H1 (cell line): Measurements from ENCODE around the gene MATR3. TPM values are rescaled to one million over a fixed set of nuclear protein-coding genes. Genes with fewer than 3 reads are reported as not detected.
A peak's percentile ranks its signal among the peaks of the same experiment; 100 is the strongest.

Source experiments
- CTCF ChIA-PET: fragments of 300-600 bp; sonication (Branson Sonifier 250); formaldehyde crosslinking; loops from one replicate; lab custom pipeline; 2021; ENCODE audit not compliant: partially characterized antibody; lab: Charles Lee
- POLR2A ChIA-PET: fragments of 300-600 bp; sonication (Branson Sonifier 250); formaldehyde crosslinking; loops from one replicate; lab custom pipeline; 2021; ENCODE audit warnings: inconsistent platforms; ENCODE audit not compliant: partially characterized antibody; lab: Charles Lee
- DNase-seq, 2 experiments: peaks; one replicate each; pipeline versions ENCODE4 v3.0.0 to v3.0.0-alpha.2; 2010 to 2022; ENCODE audit warnings: low spot score in 2 of 2, low read depth in 1 of 2, mixed read lengths in 1 of 2
- FAIRE-seq: peaks from 2 replicates; lab custom pipeline; 2011; peaks lifted over from hg19 to GRCh38; lab: Jason Lieb, UNC
- H2AFZ ChIP-seq: 2 replicates; pipeline ENCODE4 v1.8.1; 2012; ENCODE audit warnings: low read length, inconsistent platforms
- H2AK5ac ChIP-seq: 2 replicates; pipeline ENCODE4 v1.6.1; 2013; ENCODE audit warnings: low read depth, low read length
- H2BK120ac ChIP-seq: replicated peaks from 2 replicates; pipeline ENCODE3; 2013; ENCODE audit warnings: low read depth, low read length, inconsistent platforms
- H2BK12ac ChIP-seq: 2 replicates; pipeline ENCODE4 v1.6.1; 2013; ENCODE audit warnings: low read depth, low read length
- H2BK15ac ChIP-seq: 2 replicates; pipeline ENCODE4 v1.6.1; 2013; ENCODE audit warnings: low read length
- H2BK20ac ChIP-seq: 2 replicates; pipeline ENCODE4 v1.6.1; 2013; ENCODE audit warnings: low read length
- H2BK5ac ChIP-seq: 2 replicates; pipeline ENCODE4 v1.6.1; 2013; ENCODE audit warnings: low read depth, low read length
- H3K14ac ChIP-seq: 2 replicates; pipeline ENCODE4 v1.6.1; 2013; ENCODE audit warnings: inconsistent platforms; ENCODE audit not compliant: insufficient read length
- H3K18ac ChIP-seq: 2 replicates; pipeline ENCODE4 v1.6.1; 2013; ENCODE audit warnings: low read length; ENCODE audit errors: extremely low read depth
- H3K23ac ChIP-seq: 2 replicates; pipeline ENCODE4 v1.6.1; 2013; ENCODE audit warnings: inconsistent platforms; ENCODE audit not compliant: insufficient read length
- H3K23me2 ChIP-seq: 2 replicates; pipeline ENCODE4 v1.6.1; 2013; ENCODE audit warnings: low read depth, low read length
- H3K27ac ChIP-seq: 2 replicates; pipeline ENCODE4 v1.6.1; 2011; ENCODE audit warnings: low read depth, low read length, inconsistent platforms
- H3K27me3 ChIP-seq, 4 experiments: replicated peaks in 1 of 4; 1 replicate in 1 of 4; 2 replicates in 3 of 4; pipeline versions ENCODE4 v1.6.1 to v1.8.1; 2011 to 2013; ENCODE audit warnings: low read length in 3 of 4, mild to moderate bottlenecking in 3 of 4, inconsistent platforms in 2 of 4, mixed read lengths in 2 of 4, moderate library complexity in 1 of 4; ENCODE audit not compliant: control insufficient read depth in 3 of 4, insufficient read depth in 3 of 4; ENCODE audit errors: extremely low read depth in 1 of 4
- H3K36me3 ChIP-seq, 4 experiments: 2 replicates each; pipeline versions ENCODE4 v1.6.1 to v1.8.1; 2011 to 2013; ENCODE audit warnings: mild to moderate bottlenecking in 4 of 4, low read length in 3 of 4, moderate library complexity in 2 of 4, control low read depth in 1 of 4, inconsistent platforms in 1 of 4; ENCODE audit not compliant: insufficient read depth in 4 of 4, control insufficient read depth in 2 of 4
- H3K4ac ChIP-seq: replicated peaks from 2 replicates; pipeline ENCODE3; 2013; ENCODE audit warnings: low read length, low read depth, mixed read lengths, inconsistent platforms; ENCODE audit not compliant: insufficient read length
- H3K4me1 ChIP-seq, 4 experiments: replicated peaks in 1 of 4; 1 replicate in 1 of 4; 2 replicates in 3 of 4; pipeline versions ENCODE4 v1.6.1 to v1.8.1; 2011 to 2013; ENCODE audit warnings: low read length in 3 of 4, inconsistent platforms in 2 of 4, mixed read lengths in 1 of 4; ENCODE audit not compliant: insufficient read depth in 4 of 4, control insufficient read depth in 3 of 4
- H3K4me2 ChIP-seq, 2 experiments: 2 replicates each; pipeline versions ENCODE4 v1.6.1 to v1.8.1; 2011 to 2013; ENCODE audit warnings: low read depth in 2 of 2, low read length in 2 of 2, control low read depth in 1 of 2, inconsistent platforms in 1 of 2, mild to moderate bottlenecking in 1 of 2; ENCODE audit not compliant: insufficient read depth in 1 of 2
- H3K4me3 ChIP-seq, 4 experiments: fragments of 200-600, 300-600 bp in 1 of 4; sonication (generic), shearing (Covaris generic), sonication (Bioruptor Twin) in 1 of 4; 2 replicates each; pipeline versions ENCODE4 v1.5.1 to v1.8.1; 2011 to 2016; ENCODE audit warnings: low read length in 4 of 4, low read depth in 3 of 4, control low read depth in 2 of 4, inconsistent platforms in 2 of 4, mild to moderate bottlenecking in 2 of 4, mixed read lengths in 1 of 4, moderate library complexity in 1 of 4; ENCODE audit not compliant: insufficient read depth in 2 of 4; ENCODE audit errors: extremely low read depth in 1 of 4
- H3K56ac ChIP-seq: replicated peaks from 2 replicates; pipeline ENCODE3; 2013; ENCODE audit warnings: low read depth, mild to moderate bottlenecking, mixed read lengths, low read length, inconsistent platforms; ENCODE audit not compliant: insufficient read length
- H3K79me1 ChIP-seq: 2 replicates; pipeline ENCODE4 v1.6.1; 2013; ENCODE audit warnings: low read depth, low read length, control low read depth
- H3K79me2 ChIP-seq, 2 experiments: 2 replicates each; pipeline versions ENCODE4 v1.6.1 to v1.8.1; 2012 to 2013; ENCODE audit warnings: low read length in 2 of 2, mild to moderate bottlenecking in 2 of 2, inconsistent platforms in 1 of 2; ENCODE audit not compliant: insufficient read depth in 2 of 2, control insufficient read depth in 1 of 2
- H3K9ac ChIP-seq, 4 experiments: replicated peaks in 1 of 4; 1 replicate in 1 of 4; 2 replicates in 3 of 4; pipeline versions ENCODE4 v1.6.1 to v1.8.1; 2011 to 2013; ENCODE audit warnings: low read depth in 3 of 4, low read length in 3 of 4, control low read depth in 2 of 4, mild to moderate bottlenecking in 2 of 4, moderate library complexity in 2 of 4, inconsistent platforms in 1 of 4; ENCODE audit errors: extremely low read depth in 1 of 4
- H3K9me3 ChIP-seq, 2 experiments: 2 replicates each; pipeline versions ENCODE4 v1.6.1 to v1.8.1; 2012 to 2013; ENCODE audit warnings: mild to moderate bottlenecking in 2 of 2, moderate library complexity in 2 of 2, control low read depth in 1 of 2, inconsistent platforms in 1 of 2, low read depth in 1 of 2, low read length in 1 of 2, mixed read lengths in 1 of 2; ENCODE audit not compliant: insufficient read depth in 2 of 2
- H4K20me1 ChIP-seq, 2 experiments: replicated peaks in 1 of 2; 2 replicates each; pipeline versions ENCODE3 to v1.8.1; 2011 to 2013; ENCODE audit warnings: inconsistent platforms in 2 of 2, low read length in 2 of 2, mild to moderate bottlenecking in 1 of 2; ENCODE audit not compliant: insufficient read depth in 2 of 2, control insufficient read depth in 1 of 2
- H4K5ac ChIP-seq: 2 replicates; pipeline ENCODE4 v1.6.1; 2013; ENCODE audit warnings: low read length, low read depth, mixed read lengths, inconsistent platforms; ENCODE audit not compliant: insufficient read length
- H4K8ac ChIP-seq: 2 replicates; pipeline ENCODE4 v1.8.0; 2013; ENCODE audit warnings: mild to moderate bottlenecking, moderate library complexity, low read length, inconsistent platforms; ENCODE audit not compliant: insufficient read depth; ENCODE audit errors: extremely low read depth
- H4K91ac ChIP-seq: replicated peaks from 2 replicates; pipeline ENCODE3; 2013; ENCODE audit warnings: low read length, mixed read lengths, inconsistent platforms; ENCODE audit not compliant: insufficient read length
- BCL11A ChIP-seq, 2 experiments: IDR thresholded peaks; one replicate each; pipeline ENCODE4 v1.6.1; 2011; ENCODE audit warnings: low read depth in 2 of 2, low read length in 2 of 2, mild to moderate bottlenecking in 2 of 2
- CHD1 ChIP-seq: IDR thresholded peaks from 2 replicates; pipeline ENCODE4 v1.6.1; 2012; ENCODE audit warnings: low read depth, low read length, improper control_type of control experiment
- CREB1 ChIP-seq: IDR thresholded peaks from 2 replicates; pipeline ENCODE4 v1.6.1; 2012; ENCODE audit warnings: inconsistent platforms
- CTBP2 ChIP-seq: IDR thresholded peaks from 2 replicates; pipeline ENCODE4 v1.7.0; 2011; ENCODE audit warnings: borderline replicate concordance, mild to moderate bottlenecking, moderate library complexity, mixed read lengths, low read length; ENCODE audit not compliant: insufficient read depth, insufficient read length
- GABPA ChIP-seq: IDR thresholded peaks from 2 replicates; pipeline ENCODE4 v1.6.1; 2011; ENCODE audit warnings: mild to moderate bottlenecking, low read length, moderate library complexity, borderline replicate concordance; ENCODE audit not compliant: insufficient read depth
- GTF2F1 ChIP-seq: IDR thresholded peaks from 2 replicates; pipeline ENCODE4 v1.6.1; 2012; ENCODE audit warnings: low read depth, low read length, improper control_type of control experiment, borderline replicate concordance
- HDAC2 ChIP-seq, 2 experiments: fragments of 300-600 bp in 1 of 2; sonication (generic) in 1 of 2; IDR thresholded peaks; 2 replicates each; pipeline ENCODE4 v1.6.1; 2011 to 2012; ENCODE audit warnings: low read depth in 2 of 2, low read length in 2 of 2, mild to moderate bottlenecking in 2 of 2, moderate library complexity in 2 of 2, borderline replicate concordance in 1 of 2, inconsistent platforms in 1 of 2
- KDM1A ChIP-seq: fragments of 200-600, 300-600 bp; sonication (generic); IDR thresholded peaks from 2 replicates; pipeline ENCODE4 v1.7.1; 2016; ENCODE audit warnings: mild to moderate bottlenecking, low read length, borderline replicate concordance
- POU5F1 ChIP-seq: IDR thresholded peaks from 2 replicates; pipeline ENCODE4 v1.6.1; 2011; ENCODE audit warnings: low read depth, mild to moderate bottlenecking, low read length, moderate library complexity
- SP1 ChIP-seq: IDR thresholded peaks from 2 replicates; pipeline ENCODE4 v1.6.1; 2011; ENCODE audit warnings: low read depth, low read length
- SP4 ChIP-seq: IDR thresholded peaks from 2 replicates; pipeline ENCODE4 v1.6.1; 2012; ENCODE audit warnings: low read length, inconsistent platforms
- WGBS, 2 experiments: shearing (Covaris generic) in 1 of 2; methylation state at CpG; one replicate each; pipeline versions ENCODE4 v1.1.6 to v1.1.7; 2013 to 2015; ENCODE audit warnings: low lambda C conversion rate in 2 of 2, mixed read lengths in 2 of 2, inconsistent platforms in 1 of 2, low coverage in 1 of 2, missing lambda C conversion rate in 1 of 2; ENCODE audit not compliant: insufficient replicate concordance in 2 of 2, insufficient coverage in 1 of 2, insufficient read length in 1 of 2; ENCODE audit errors: extremely low coverage in 1 of 2, missing lambda C conversion rate in 1 of 2; 5-methylcytosine and 5-hydroxymethylcytosine counted together
- polyA plus RNA-seq, 7 experiments: library from polyadenylated mRNA; depleted of rRNA in 3 of 7; stranded (reverse) in 5 of 7; unstranded in 2 of 7; fragments of >200 nt in 5 of 7; fragments of 200-250 nt in 2 of 7; gene quantifications; 1 replicate in 5 of 7; 2 replicates in 1 of 7; 4 replicates in 1 of 7; pipeline versions ENCODE4 v1.2.1 to v1.2.3, GENCODE V29; 2011 to 2013; ENCODE audit warnings: missing spikeins in 2 of 7, mixed read lengths in 2 of 7
- total RNA-seq: library from RNA; stranded (reverse); fragmentation: NEBNext Ultra II Directional; extraction: Animal tissue kit (Norgen Biotek cat#: 25700); gene quantifications from 2 replicates; pipeline ENCODE4 v1.2.1, GENCODE V29; 2021
- TF ChIP-seq, protein P1 (sequence below): IDR thresholded peaks from 2 replicates; pipeline ENCODE4 v1.6.1; 2011; ENCODE audit warnings: low read depth, mild to moderate bottlenecking, low read length; ENCODE audit not compliant: insufficient read depth

Gene MATR3
- total and polyA plus RNA-seq, 2 of the 8 experiments (the other 6 are each of a cell fraction or from before 2014, with no cell fraction given): 116 to 389 TPM

DNA sequence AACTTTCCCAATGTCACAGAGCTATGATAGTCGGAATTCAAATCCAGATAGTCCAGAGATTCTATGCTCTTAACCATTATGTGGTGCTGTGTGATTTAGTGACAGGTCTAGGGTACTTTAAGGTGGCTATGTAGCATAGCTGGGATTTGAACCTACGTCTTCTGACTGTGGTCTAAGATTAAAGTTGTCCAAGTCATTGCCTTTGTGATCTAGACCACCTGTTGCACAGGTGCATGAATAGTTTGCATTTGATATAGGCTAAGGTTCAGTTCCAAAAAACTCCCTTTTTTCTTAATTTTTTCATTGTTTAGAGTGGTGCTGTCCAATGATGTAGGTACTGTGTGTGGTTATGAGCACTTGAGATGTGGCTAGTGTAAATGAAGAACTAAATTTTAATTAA lies 50.6 kb downstream of the MATR3 start:
- POLR2A ChIA-PET: interaction anchor here (0.8 to 5.4 kb wide), 9 partner anchors 11 to 50 kb away, joined by 3 to 111 read pairs (median 4); partner anchors contain the start of gene MATR3
- peak overlapping the region in 1 of 2 experiments; percentile 97; a peak in 2 of 4 replicates for H3K4me2 ChIP-seq
- no peak for FAIRE-seq
- TF ChIP-seq KDM1A: no peak
- no peak for TF ChIP-seq POU5F1
- TF ChIP-seq GABPA: no peak
- no peak for TF ChIP-seq BCL11A (IDR thresholded peaks at IDR 0.05; ENCODE audit: low read depth in 2 of 2, low read length in 2 of 2)
- no peak for TF ChIP-seq CREB1
- no peak for TF ChIP-seq SP4
- no peak for TF ChIP-seq CHD1
- TF ChIP-seq CTBP2: no peak
- no peak for TF ChIP-seq HDAC2 (IDR thresholded peaks at IDR 0.05; ENCODE audit: borderline replicate concordance in 1 of 2, low read depth in 2 of 2, low read length in 2 of 2)
- TF ChIP-seq GTF2F1: no peak
- TF ChIP-seq SP1: no peak
- TF ChIP-seq, protein P1, sequence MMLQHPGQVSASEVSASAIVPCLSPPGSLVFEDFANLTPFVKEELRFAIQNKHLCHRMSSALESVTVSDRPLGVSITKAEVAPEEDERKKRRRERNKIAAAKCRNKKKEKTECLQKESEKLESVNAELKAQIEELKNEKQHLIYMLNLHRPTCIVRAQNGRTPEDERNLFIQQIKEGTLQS: no peak

More for the DNA sequence above, 50.6 kb downstream of the MATR3 start:
- H3K9ac ChIP-seq: no peak overlapping the region
- peaks cover 7% of the 10 kb centered on the region; the same call in 1 of the 2 replicates for H3K23me2 ChIP-seq
- no peak overlapping the region for H2BK12ac ChIP-seq
- CTCF ChIA-PET: interaction anchor here (0.5 to 0.9 kb wide), 3 partner anchors 25 to 747 kb away, joined by 3 to 4 read pairs (median 3); no protein-coding TSS in a partner anchor
- peaks cover 0 to 16% (median 0%) of the 10 kb centered on the region in 4 experiments; a peak in 3 of 8 replicates for H3K36me3 ChIP-seq
- no peak overlapping the region for H2BK120ac ChIP-seq
- H3K4me3 ChIP-seq: peak overlapping the region in 1 of 4 experiments; percentile 1; a peak in 1 of 8 replicates
- H3K56ac ChIP-seq: no peak overlapping the region
- H4K20me1 ChIP-seq: peaks cover 14 to 15% of the 10 kb centered on the region in 2 experiments
- H4K91ac ChIP-seq: no peak overlapping the region
- H3K23ac ChIP-seq: no peak overlapping the region
- no peak for DNase-seq
- no peaks in the 10 kb centered on the region for H3K9me3 ChIP-seq
- H4K5ac ChIP-seq: no peak overlapping the region
- no peak overlapping the region for H2BK15ac ChIP-seq
- H3K27me3 ChIP-seq: no peaks in the 10 kb centered on the region
- H2AK5ac ChIP-seq: no peak overlapping the region
- no peak overlapping the region for H3K4ac ChIP-seq
- H4K8ac ChIP-seq: no peak overlapping the region
- H3K79me1 ChIP-seq: peaks cover 4% of the 10 kb centered on the region
- no peak overlapping the region for H2BK20ac ChIP-seq
- peaks cover 0 to 7% (median under 1%) of the 10 kb centered on the region in 4 experiments; a peak in 4 of 7 replicates for H3K4me1 ChIP-seq
- WGBS, 2 experiments: 96% methylated on average over 2 of the region's 2 CpGs; no CpG with 5 or more reads in 1 of the 2 experiments
- H3K79me2 ChIP-seq: peaks cover 39 to 69% of the 10 kb centered on the region in 2 experiments
- no peak overlapping the region for H3K27ac ChIP-seq
- no peak overlapping the region for H3K14ac ChIP-seq
- no peak overlapping the region for H2BK5ac ChIP-seq
- H3K18ac ChIP-seq: no peak overlapping the region
- H2AFZ ChIP-seq: no peak overlapping the region
